Measurements from ENCODE around the gene RIOK1. TPM values are rescaled to one million over a fixed set of nuclear protein-coding genes. Genes with fewer than 3 reads are reported as not detected.
"Not testable (repeated sequence)": the region's sequence is repeated elsewhere in the genome, so short reads cannot be mapped to it uniquely, and the experiment has no call there.

RIOK1 gene
- polyA plus RNA-seq, 1 experiment = 12.7 TPM

GRCh38 chr6:7452898-7453297 lies 63.3 kb downstream of the RIOK1 start:
- Histone ChIP-seq H3K27me3 (ENCODE audit: control insufficient read depth, insufficient read depth, low read length) (no peaks in the 10 kb centered on the region), H3K27ac (ENCODE audit: low read depth, low read length) (no peak overlapping the region), H3K4me3 (ENCODE audit: low read depth, low read length) (no peak overlapping the region), H3K9me3 (ENCODE audit: control insufficient read depth, insufficient read depth, low read length) (peaks cover 7% of the 10 kb centered on the region; the same call in 1 of the 2 replicates)
- POLR2A ChIA-PET = no interaction called here
- no peak for TF ChIP-seq CTCF (IDR thresholded peaks at IDR 0.05; ENCODE audit: low read depth, low read length)
- no peak for DNase-seq (ENCODE audit: low read depth, low spot score)
- CTCF ChIA-PET = no interaction called here

- Histone ChIP-seq H3K4me3 (ENCODE audit: low read depth, low read length) (no peak overlapping the region), H3K27me3 (ENCODE audit: control insufficient read depth, insufficient read depth, low read length) (no peaks in the 10 kb centered on the region), H3K9me3 (ENCODE audit: control insufficient read depth, insufficient read depth, low read length) (peaks cover 7% of the 10 kb centered on the region; the same call in 1 of the 2 replicates), H3K27ac (ENCODE audit: low read depth, low read length) (no peak overlapping the region)
- no peak for DNase-seq (ENCODE audit: low read depth, low spot score)
- ChIA-PET CTCF (no interaction called here), POLR2A (no interaction called here)
- no peak for TF ChIP-seq CTCF (IDR thresholded peaks at IDR 0.05; ENCODE audit: low read depth, low read length)
Measured at GRCh38 chr6:7454696-7455358, 65.2 kb downstream of the RIOK1 start.

- CTCF ChIA-PET; DNase-seq (ENCODE audit: low read depth, low spot score); POLR2A ChIA-PET; H3K9me3 ChIP-seq (ENCODE audit: control insufficient read depth, insufficient read depth, low read length); H3K4me3 ChIP-seq (ENCODE audit: low read depth, low read length); H3K27ac ChIP-seq (ENCODE audit: low read depth, low read length); H3K27me3 ChIP-seq (ENCODE audit: control insufficient read depth, insufficient read depth, low read length): not testable (repeated sequence)
Measured at GRCh38 chr6:7456302-7456701, 66.7 kb downstream of the RIOK1 start.

- H3K9me3 ChIP-seq (ENCODE audit: control insufficient read depth, insufficient read depth, low read length) = peaks cover 3% of the 10 kb centered on the region; the same call in 1 of the 2 replicates
- H3K27ac ChIP-seq (ENCODE audit: low read depth, low read length) = no peak overlapping the region
- no peak for DNase-seq (ENCODE audit: low read depth, low spot score)
- CTCF ChIA-PET = no interaction called here
- H3K4me3 ChIP-seq (ENCODE audit: low read depth, low read length) = no peak overlapping the region
- no peak for TF ChIP-seq CTCF (IDR thresholded peaks at IDR 0.05; ENCODE audit: low read depth, low read length)
- POLR2A ChIA-PET = no interaction called here
- no peaks in the 10 kb centered on the region for H3K27me3 ChIP-seq (ENCODE audit: control insufficient read depth, insufficient read depth, low read length)
Measured at GRCh38 chr6:7461416-7461815, 71.8 kb downstream of the RIOK1 start.

GRCh38 chr6:7463785-7464184 lies 74.2 kb downstream of the RIOK1 start:
- POLR2A ChIA-PET = no interaction called here
- no peak for DNase-seq (ENCODE audit: low read depth, low spot score)
- TF ChIP-seq CTCF (IDR thresholded peaks at IDR 0.05; ENCODE audit: low read depth, low read length) = no peak
- no peaks in the 10 kb centered on the region for H3K27me3 ChIP-seq (ENCODE audit: control insufficient read depth, insufficient read depth, low read length)
- no peak overlapping the region for H3K27ac ChIP-seq (ENCODE audit: low read depth, low read length)
- H3K9me3 ChIP-seq (ENCODE audit: control insufficient read depth, insufficient read depth, low read length) = no peaks in the 10 kb centered on the region
- CTCF ChIA-PET = no interaction called here
- no peak overlapping the region for H3K4me3 ChIP-seq (ENCODE audit: low read depth, low read length)

Measured in AG04450 (cell line).